ENCODE results near the gene FOXC1.

Gene FOXC1

GRCh38 chr6:1624851-1625781, 15.4 kb downstream of the FOXC1 start:
- no peak for DNase-seq

DNA sequence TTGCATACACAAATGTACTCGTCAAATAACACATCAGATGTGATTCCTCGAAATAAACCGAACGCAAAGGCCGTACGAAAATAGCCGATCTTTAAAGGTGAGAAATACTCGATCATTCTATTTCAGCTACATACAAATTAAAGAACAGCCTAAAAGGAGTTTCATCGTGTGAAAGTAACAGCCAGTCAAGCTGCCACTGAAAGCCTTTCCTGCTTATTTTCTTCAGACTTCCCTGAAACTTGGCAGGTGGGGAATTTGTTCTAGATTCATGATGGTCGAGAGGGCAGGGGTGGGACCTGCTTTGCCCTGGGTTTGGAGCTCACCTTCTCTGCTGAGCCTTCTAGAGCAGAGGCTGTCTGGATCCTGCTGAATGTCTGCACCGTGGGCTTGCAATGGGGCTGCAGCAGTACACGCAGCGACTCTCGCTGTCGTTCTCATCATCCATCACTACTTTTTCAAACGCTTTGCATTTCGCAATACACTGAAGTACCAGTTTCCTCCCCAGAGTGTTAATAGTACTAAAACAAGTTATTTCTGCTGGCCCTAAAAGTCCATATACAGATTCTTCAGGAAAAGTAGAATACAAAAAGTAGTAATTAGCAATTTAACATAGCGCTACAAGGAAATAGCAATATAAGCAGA, 16.2 kb downstream of the FOXC1 start:
- DNase-seq = no peak

DNA sequence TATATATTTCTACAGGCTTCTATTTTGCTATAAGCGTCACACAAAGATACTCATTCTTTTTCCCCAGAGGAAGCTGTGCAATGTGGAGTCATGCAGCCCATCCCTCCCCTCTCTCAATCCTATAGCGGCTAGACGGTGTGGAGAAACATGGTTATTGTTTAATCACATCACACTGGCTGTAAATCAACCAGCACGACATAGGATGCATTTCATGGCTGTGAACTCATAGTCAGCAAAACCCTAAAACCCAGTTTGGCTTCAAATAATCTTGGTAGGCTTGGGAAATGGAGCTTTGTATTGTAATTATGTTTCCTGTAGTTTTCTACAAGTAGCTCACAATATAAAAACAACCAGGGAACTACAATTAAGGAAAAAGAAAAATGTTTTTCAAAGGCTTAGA, 16.8 kb downstream of the FOXC1 start:
- no peak for DNase-seq

- DNase-seq = no peak
These were observed 18.3 kb downstream of the FOXC1 start for GRCh38 chr6:1627827-1628560.

GRCh38 chr6:1629316-1629715, 19.6 kb downstream of the FOXC1 start:
- no peak for DNase-seq

GRCh38 chr6:1630212-1630770, 20.6 kb downstream of the FOXC1 start:
- no peak for DNase-seq

GRCh38 chr6:1630771-1631217, 21.1 kb downstream of the FOXC1 start:
- DNase-seq = no peak

- DNase-seq = no peak
These were observed 21.5 kb downstream of the FOXC1 start for GRCh38 chr6:1631251-1631650.

DNA sequence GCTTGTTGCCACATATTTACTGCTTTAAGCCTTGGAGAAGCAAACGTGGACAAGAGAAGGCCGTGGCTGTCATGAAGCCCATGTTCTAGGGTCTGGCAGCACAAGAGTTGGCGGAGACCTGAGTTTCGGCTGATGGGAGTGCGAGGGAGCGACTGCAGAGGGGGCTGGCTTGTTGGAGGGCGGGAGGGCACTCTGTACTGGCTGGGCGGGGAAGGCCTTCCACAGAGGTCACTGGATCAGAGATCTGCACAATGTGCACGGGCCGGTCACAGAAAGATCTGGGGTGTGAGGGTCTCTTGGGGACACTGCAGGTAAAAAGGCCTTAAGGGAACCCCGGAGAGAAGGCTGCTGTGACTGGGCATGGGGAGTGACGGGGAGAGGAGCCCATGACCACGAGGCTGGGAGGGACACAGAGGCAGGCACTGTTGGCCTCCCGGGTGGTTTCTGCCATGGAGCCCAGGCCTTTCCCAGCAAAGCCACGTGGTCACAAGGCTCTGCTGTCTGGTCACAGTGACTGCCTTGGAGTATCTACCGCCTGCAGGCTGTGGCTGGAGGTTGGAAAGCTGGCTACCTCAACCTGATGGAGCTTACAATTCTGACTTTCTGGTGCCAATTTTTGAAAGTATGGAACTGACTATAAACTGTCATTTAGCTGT, 23.8 kb downstream of the FOXC1 start:
- DNase-seq = no peak

- no peak for DNase-seq
These were observed 24.4 kb downstream of the FOXC1 start for GRCh38 chr6:1634081-1634480.

GRCh38 chr6:1635305-1636010, 25.7 kb downstream of the FOXC1 start:
- no peak for DNase-seq

DNA sequence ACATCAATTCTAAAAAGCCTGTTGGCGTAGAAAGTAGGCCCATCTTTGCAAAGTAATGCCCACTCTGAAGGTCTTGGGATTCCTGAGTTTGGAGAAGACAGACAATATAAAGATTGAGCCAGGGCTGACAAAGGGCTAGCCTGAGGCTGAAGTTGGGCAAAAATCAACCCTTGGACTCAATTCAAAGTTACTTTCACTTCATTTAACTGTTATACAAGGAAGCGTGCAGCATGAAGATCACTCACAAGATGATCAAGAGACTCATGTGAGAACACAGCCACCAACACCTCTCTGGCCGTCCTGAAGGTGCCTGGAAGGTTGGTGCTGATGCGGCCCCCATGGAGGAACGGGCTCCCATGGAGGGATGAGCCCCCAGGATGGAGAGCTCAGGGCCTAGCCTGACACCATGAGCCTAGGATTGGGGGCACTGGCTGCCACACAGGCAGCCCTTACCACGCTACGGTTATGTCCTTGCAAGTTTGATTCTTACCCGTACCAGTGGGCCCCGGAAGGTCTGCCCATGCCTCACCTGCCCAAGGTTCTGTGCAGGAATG, 26.6 kb downstream of the FOXC1 start:
- DNase-seq = no peak

DNA sequence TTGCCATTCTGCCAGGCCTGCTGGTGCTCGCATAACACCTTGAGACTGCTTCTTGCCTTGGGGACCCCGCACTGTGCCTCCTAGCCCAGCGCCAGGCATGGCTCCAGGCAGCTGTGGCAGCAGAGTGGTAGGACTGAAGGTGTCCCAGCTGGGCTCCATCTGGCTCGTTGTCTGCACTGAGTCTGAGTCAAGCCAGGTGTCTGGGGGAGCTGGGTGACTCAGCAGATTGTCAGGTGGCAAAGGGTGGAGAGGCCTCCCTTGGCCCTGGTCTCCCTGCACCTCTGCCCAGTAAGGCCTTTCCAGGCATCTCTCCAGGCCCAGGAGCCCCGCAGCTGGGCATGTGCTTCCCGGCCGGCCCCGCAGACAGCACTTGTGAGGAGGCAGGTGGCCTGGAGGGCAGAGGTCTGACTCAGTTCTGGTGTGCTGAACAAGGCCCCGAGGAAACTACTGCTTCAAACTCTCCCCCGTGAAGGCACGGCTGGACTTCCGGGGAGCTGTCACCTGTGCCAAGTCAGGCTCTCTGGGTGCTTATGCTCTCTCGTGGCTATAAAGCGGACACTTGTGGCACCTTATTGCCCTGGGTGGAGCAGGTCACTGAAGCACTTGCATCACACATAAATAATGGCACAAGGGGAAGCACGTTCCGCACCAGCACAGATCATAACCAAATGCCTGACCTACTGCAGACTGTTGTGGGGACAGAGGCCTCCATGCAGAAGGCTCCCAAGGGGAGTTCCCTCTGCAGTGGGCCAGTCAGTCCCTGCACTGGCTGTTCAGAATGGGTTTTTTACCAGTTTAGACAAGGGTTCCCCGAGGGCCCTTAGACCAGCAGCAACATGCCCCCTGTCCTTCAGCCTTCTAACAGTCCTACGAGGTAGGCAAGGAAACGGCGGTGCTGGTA, 27.5 kb downstream of the FOXC1 start:
- DNase-seq = no peak

- no peak for DNase-seq
These were observed 29.7 kb downstream of the FOXC1 start for GRCh38 chr6:1639430-1639829.

GRCh38 chr6:1640476-1640875, 30.8 kb downstream of the FOXC1 start:
- no peak for DNase-seq

DNA sequence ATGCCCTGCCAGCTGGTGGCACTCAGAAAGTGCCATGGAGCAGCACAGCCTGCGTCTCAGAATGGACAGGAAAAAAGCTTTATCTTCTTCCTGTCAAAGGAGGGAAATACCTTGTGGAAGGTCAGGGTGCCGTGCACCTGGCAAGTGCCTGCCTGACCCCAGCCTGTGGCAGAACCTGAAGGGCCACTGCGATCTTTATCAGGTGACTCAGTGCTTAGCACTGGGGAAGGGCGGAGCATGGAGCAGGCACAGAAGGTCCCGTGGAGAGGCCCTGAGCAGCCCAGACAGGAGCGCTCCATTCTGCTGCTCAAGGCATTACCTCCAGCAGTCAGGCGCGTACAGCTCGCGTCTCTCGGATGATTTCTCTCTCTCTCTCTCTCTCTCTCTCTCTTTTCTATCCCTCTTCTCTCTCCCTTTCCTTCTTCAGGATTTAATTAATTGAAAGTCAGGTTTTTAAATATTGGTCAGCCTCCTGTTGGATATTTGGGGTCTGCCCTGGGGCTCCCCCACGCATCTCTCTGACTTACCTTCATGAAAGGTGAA, 31.7 kb downstream of the FOXC1 start:
- no peak for DNase-seq

DNA sequence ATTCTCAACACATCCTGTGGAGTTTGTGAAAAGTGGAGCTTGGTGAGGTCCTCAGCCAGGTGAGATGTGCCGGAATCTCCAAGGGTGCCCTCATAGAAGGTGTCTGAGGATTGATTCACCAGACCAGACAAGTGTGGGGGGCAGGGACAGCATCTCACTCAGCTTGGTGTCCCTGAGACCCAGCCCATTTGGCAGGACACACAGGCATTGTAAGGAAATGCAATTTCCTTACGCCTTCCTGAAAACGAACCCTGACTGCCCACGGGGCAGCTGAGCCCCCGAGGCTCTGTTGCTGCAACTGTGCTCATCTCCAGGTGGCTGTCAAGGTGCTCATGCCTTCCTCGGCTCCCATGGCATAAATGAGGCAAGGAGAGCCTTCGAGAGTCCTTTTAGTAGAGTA, 33.4 kb downstream of the FOXC1 start:
- no peak for DNase-seq

- DNase-seq = no peak
These were observed 34.2 kb downstream of the FOXC1 start for GRCh38 chr6:1643830-1644445.

GRCh38 chr6:1644516-1645060, 34.9 kb downstream of the FOXC1 start:
- no peak for DNase-seq
